OCI-LY3 (cell line): ENCODE measurements around the gene CLDND2.

ENCODE experiments used
- H2AFZ ChIP-seq: fragments of 200-600, 300-600 bp; shearing (Covaris generic); 2 replicates; pipeline ENCODE4 v1.6.0; 2014; ENCODE audit warnings: antibody characterized with exemption, low read depth, low read length
- H3K27ac ChIP-seq: fragments of 200-600, 300-600 bp; sonication (generic); 2 replicates; pipeline ENCODE4 v1.5.1; 2014; ENCODE audit warnings: mild to moderate bottlenecking, low read length, moderate library complexity, mixed read lengths
- H3K27me3 ChIP-seq: fragments of 200-600, 300-600 bp; sonication (generic); 2 replicates; pipeline ENCODE4 v1.6.1; 2014; ENCODE audit warnings: low read depth, low read length, mixed read lengths
- H3K36me3 ChIP-seq: fragments of 200-600, 300-600 bp; sonication (generic); replicated peaks from 2 replicates; pipeline ENCODE3; 2014; ENCODE audit warnings: low read depth, low read length, mixed read lengths
- H3K4me1 ChIP-seq: fragments of 300-600, 200-600 bp; sonication (generic); 2 replicates; pipeline ENCODE4 v1.6.1; 2014; ENCODE audit warnings: low read length, mixed read lengths
- H3K4me2 ChIP-seq: fragments of 200-600, 300-600 bp; sonication (generic); 2 replicates; pipeline ENCODE4 v1.6.1; 2014; ENCODE audit warnings: low read length, mixed read lengths
- H3K4me3 ChIP-seq: fragments of 300-600, 200-600 bp; sonication (generic); 2 replicates; pipeline ENCODE4 v1.5.1; 2014; ENCODE audit warnings: antibody characterized with exemption, mild to moderate bottlenecking, low read length, moderate library complexity
- H3K79me2 ChIP-seq: fragments of 300-600, 200-600 bp; shearing (Covaris generic); 2 replicates; pipeline ENCODE4 v1.6.1; 2014; ENCODE audit warnings: mild to moderate bottlenecking, low read length, mixed read lengths
- H3K9ac ChIP-seq: fragments of 300-600, 200-600 bp; shearing (Covaris generic); 2 replicates; pipeline ENCODE4 v1.6.0; 2014; ENCODE audit warnings: mild to moderate bottlenecking, low read length, moderate library complexity
- H3K9me3 ChIP-seq: fragments of 200-600, 300-600 bp; shearing (Covaris generic); 2 replicates; pipeline ENCODE4 v1.6.1; 2014; ENCODE audit warnings: low read length, mixed read lengths; ENCODE audit not compliant: insufficient read depth
- H4K20me1 ChIP-seq: fragments of 200-600, 300-600 bp; sonication (generic); 2 replicates; pipeline ENCODE4 v1.6.1; 2016; ENCODE audit warnings: low read length, mixed read lengths; ENCODE audit not compliant: insufficient read depth
- EZH2phosphoT487 ChIP-seq: fragments of 200-600 bp; shearing (Covaris generic); IDR thresholded peaks from 2 replicates; pipeline ENCODE4 v1.6.1; 2018; ENCODE audit warnings: antibody characterized with exemption, mixed run types, low read depth
- TF ChIP-seq, protein P1 (sequence below): fragments of 200-600, 300-600 bp; sonication (generic); IDR thresholded peaks from 2 replicates; pipeline ENCODE4 v1.5.1; 2014; ENCODE audit warnings: antibody characterized with exemption, low read length, low read depth

The CLDND2 gene

DNA sequence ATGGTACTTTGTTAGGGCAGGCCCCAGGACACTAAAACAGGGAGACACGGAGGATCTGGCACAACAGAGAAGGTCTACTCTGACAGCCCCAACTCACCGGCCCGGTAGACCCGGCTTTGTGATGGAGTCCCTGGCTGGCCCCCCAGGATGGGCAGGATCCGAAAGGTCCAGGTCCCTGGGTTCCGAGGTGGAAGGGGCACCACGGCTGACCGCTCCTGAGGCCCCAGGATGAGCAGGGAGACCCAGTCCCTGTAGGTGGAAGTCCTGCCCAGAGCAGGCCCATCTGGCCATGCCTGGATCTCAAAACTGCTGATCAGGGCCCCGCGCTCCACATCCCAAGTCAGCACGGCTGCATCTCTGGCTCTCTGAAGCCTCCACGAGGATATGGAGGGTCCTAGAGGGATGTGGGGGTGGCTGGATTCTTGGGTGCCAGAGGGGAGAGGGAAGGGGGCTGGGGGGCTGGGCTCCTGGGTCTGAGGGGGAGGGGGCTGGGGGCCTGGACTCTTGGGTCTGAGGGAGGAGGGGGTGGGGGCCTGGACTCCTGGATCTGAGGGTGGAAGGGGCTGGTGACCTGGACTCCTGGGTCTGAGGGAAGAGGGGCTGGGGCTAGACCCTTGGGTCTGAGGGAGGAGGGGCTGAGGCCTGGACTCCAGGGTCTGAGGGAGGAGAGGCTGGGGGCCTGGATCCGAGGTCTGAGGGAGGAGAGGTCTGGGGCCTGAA lies 31.5 kb downstream of the CLDND2 start:
- H3K4me2 ChIP-seq = no peak overlapping the region
- peaks cover 3% of the 10 kb centered on the region; the same call in 1 of the 2 replicates for H3K4me1 ChIP-seq
- peaks cover 9% of the 10 kb centered on the region; the same call in 1 of the 2 replicates for H3K27me3 ChIP-seq
- no peak overlapping the region for H3K4me3 ChIP-seq
- H2AFZ ChIP-seq = no peak overlapping the region
- TF ChIP-seq EZH2phosphoT487 = no peak
- TF ChIP-seq, protein P1, sequence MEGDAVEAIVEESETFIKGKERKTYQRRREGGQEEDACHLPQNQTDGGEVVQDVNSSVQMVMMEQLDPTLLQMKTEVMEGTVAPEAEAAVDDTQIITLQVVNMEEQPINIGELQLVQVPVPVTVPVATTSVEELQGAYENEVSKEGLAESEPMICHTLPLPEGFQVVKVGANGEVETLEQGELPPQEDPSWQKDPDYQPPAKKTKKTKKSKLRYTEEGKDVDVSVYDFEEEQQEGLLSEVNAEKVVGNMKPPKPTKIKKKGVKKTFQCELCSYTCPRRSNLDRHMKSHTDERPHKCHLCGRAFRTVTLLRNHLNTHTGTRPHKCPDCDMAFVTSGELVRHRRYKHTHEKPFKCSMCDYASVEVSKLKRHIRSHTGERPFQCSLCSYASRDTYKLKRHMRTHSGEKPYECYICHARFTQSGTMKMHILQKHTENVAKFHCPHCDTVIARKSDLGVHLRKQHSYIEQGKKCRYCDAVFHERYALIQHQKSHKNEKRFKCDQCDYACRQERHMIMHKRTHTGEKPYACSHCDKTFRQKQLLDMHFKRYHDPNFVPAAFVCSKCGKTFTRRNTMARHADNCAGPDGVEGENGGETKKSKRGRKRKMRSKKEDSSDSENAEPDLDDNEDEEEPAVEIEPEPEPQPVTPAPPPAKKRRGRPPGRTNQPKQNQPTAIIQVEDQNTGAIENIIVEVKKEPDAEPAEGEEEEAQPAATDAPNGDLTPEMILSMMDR = no peak
- no peaks in the 10 kb centered on the region for H3K9me3 ChIP-seq
- H3K79me2 ChIP-seq = no peaks in the 10 kb centered on the region
- H3K27ac ChIP-seq = no peak overlapping the region
- no peaks in the 10 kb centered on the region for H3K36me3 ChIP-seq
- no peak overlapping the region for H3K9ac ChIP-seq
- H4K20me1 ChIP-seq = no peaks in the 10 kb centered on the region

- no peak overlapping the region for H3K4me2 ChIP-seq
- H4K20me1 ChIP-seq = no peaks in the 10 kb centered on the region
- no peak overlapping the region for H3K4me3 ChIP-seq
- no peaks in the 10 kb centered on the region for H3K36me3 ChIP-seq
- H3K27me3 ChIP-seq = no peaks in the 10 kb centered on the region
- H3K9me3 ChIP-seq = no peaks in the 10 kb centered on the region
- H3K9ac ChIP-seq = no peak overlapping the region
- TF ChIP-seq, protein P1 = no peak
- no peak for TF ChIP-seq EZH2phosphoT487
- H2AFZ ChIP-seq = no peak overlapping the region
- H3K4me1 ChIP-seq = peaks cover 3% of the 10 kb centered on the region; the same call in 1 of the 2 replicates
- H3K79me2 ChIP-seq = no peaks in the 10 kb centered on the region
- H3K27ac ChIP-seq = no peak overlapping the region
Observed at GRCh38 chr19:51333836-51334460, 34.9 kb downstream of the CLDND2 start.

DNA sequence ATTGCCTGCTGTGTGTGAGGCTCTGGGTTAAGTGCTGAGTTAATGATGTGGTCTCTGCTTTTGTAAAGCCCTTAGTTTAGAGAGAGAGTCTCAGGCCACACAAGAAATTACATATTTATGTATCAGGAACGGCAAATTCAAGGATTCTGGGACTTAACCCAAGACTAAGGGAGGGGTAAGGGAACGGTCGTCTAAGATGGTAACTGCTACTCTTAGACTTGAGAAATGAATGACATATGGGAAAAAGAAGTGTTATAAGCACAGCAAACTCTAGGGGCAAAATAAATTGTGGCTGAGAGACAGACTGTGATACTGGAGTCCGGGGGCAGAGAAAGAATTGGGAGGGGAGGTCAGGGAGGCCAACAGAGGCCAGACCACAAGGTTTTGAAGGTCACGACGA lies 37.1 kb downstream of the CLDND2 start:
- H2AFZ ChIP-seq = no peak overlapping the region
- TF ChIP-seq EZH2phosphoT487 = no peak
- TF ChIP-seq, protein P1 = no peak
- no peaks in the 10 kb centered on the region for H3K36me3 ChIP-seq
- H3K9me3 ChIP-seq = no peaks in the 10 kb centered on the region
- H3K4me2 ChIP-seq = no peak overlapping the region
- H3K79me2 ChIP-seq = no peaks in the 10 kb centered on the region
- no peak overlapping the region for H3K4me3 ChIP-seq
- no peak overlapping the region for H3K27ac ChIP-seq
- H4K20me1 ChIP-seq = no peaks in the 10 kb centered on the region
- H3K4me1 ChIP-seq = no peaks in the 10 kb centered on the region
- no peak overlapping the region for H3K9ac ChIP-seq
- H3K27me3 ChIP-seq = no peaks in the 10 kb centered on the region

DNA sequence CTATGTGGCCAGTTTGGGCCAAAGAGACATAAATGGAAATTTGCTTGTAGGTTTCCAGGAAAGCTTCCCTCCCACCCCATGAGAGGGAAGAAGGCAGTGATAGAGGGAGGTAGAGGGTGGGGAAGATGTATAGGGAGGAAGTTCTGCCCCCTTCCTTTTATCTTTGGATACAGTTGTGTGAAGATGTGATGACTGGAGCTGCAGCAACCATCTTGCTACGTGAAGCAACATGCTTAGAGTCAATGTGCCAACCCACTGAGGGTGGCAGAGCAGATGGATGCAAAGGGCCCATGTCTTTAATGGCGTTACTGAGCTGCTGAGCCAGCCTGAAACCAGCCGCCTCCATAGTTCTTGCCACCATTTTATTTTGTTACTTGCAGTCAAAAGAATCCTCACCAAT lies 37.6 kb downstream of the CLDND2 start:
- no peaks in the 10 kb centered on the region for H3K36me3 ChIP-seq
- H3K27me3 ChIP-seq = no peaks in the 10 kb centered on the region
- H3K9me3 ChIP-seq = no peaks in the 10 kb centered on the region
- TF ChIP-seq, protein P1 = no peak
- TF ChIP-seq EZH2phosphoT487 = no peak
- no peak overlapping the region for H3K27ac ChIP-seq
- H4K20me1 ChIP-seq = no peaks in the 10 kb centered on the region
- no peaks in the 10 kb centered on the region for H3K79me2 ChIP-seq
- no peaks in the 10 kb centered on the region for H3K4me1 ChIP-seq
- H3K4me2 ChIP-seq = no peak overlapping the region
- H3K9ac ChIP-seq = no peak overlapping the region
- no peak overlapping the region for H2AFZ ChIP-seq
- H3K4me3 ChIP-seq = no peak overlapping the region
